ENCODE results near the gene STYXL1.
A peak's percentile ranks its signal among the peaks of the same experiment; 100 is the strongest.

STYXL1 gene

GRCh38 chr7:75968561-75969001, 79.2 kb downstream of the STYXL1 start:
- in situ Hi-C loops (cut with MboI; ENCODE audit: low sequenced_read_pairs, unreplicated experiment) = no loop called here
- no peak for TF ChIP-seq CTCF (IDR thresholded peaks at IDR 0.05; ENCODE audit: borderline replicate concordance, control extremely low read depth, extremely low read depth, insufficient read depth, missing control alignments)

GRCh38 chr7:75968012-75968411, 79.8 kb downstream of the STYXL1 start:
- in situ Hi-C loops (cut with MboI; ENCODE audit: low sequenced_read_pairs, unreplicated experiment) = no loop called here
- no peak for TF ChIP-seq CTCF (IDR thresholded peaks at IDR 0.05; ENCODE audit: borderline replicate concordance, control extremely low read depth, extremely low read depth, insufficient read depth, missing control alignments)
- no peak for DNase-seq (ENCODE audit: low spot score)

More at GRCh38 chr7:75968561-75969001, 79.2 kb downstream of the STYXL1 start:
- DNase-seq (ENCODE audit: low spot score) = no peak

- no peak for TF ChIP-seq CTCF (IDR thresholded peaks at IDR 0.05; ENCODE audit: borderline replicate concordance, control extremely low read depth, extremely low read depth, insufficient read depth, missing control alignments)
- in situ Hi-C loops (cut with MboI; ENCODE audit: low sequenced_read_pairs, unreplicated experiment) = no loop called here
- no peak for DNase-seq (ENCODE audit: low spot score)
These were observed 80.3 kb downstream of the STYXL1 start for GRCh38 chr7:75967487-75967997.

- no peak for TF ChIP-seq CTCF (IDR thresholded peaks at IDR 0.05; ENCODE audit: borderline replicate concordance, control extremely low read depth, extremely low read depth, insufficient read depth, missing control alignments)
- in situ Hi-C loops (cut with MboI; ENCODE audit: low sequenced_read_pairs, unreplicated experiment) = no loop called here
- no peak for DNase-seq (ENCODE audit: low spot score)
These were observed 80.7 kb downstream of the STYXL1 start for GRCh38 chr7:75967055-75967454.

- in situ Hi-C loops (cut with MboI; ENCODE audit: low sequenced_read_pairs, unreplicated experiment) = no loop called here
- no peak for TF ChIP-seq CTCF (IDR thresholded peaks at IDR 0.05; ENCODE audit: borderline replicate concordance, control extremely low read depth, extremely low read depth, insufficient read depth, missing control alignments)
- DNase-seq (ENCODE audit: low spot score) = peak; percentile 21
These were observed 81.4 kb downstream of the STYXL1 start for GRCh38 chr7:75966190-75966961.

GRCh38 chr7:75965617-75966016, 82.2 kb downstream of the STYXL1 start:
- TF ChIP-seq CTCF (IDR thresholded peaks at IDR 0.05; ENCODE audit: borderline replicate concordance, control extremely low read depth, extremely low read depth, insufficient read depth, missing control alignments) = no peak
- no peak for DNase-seq (ENCODE audit: low spot score)
- in situ Hi-C loops (cut with MboI; ENCODE audit: low sequenced_read_pairs, unreplicated experiment) = no loop called here
